GM12891 (cell line): Measurements from ENCODE around the gene PPP6R3.

Source experiments
- POLR2A ChIP-seq: IDR thresholded peaks from 2 replicates; pipeline ENCODE4 v1.6.1; 2011; ENCODE audit warnings: low read depth, low read length, control low read depth
- POLR2AphosphoS5 ChIP-seq: IDR thresholded peaks from 2 replicates; pipeline ENCODE4 v1.6.1; 2011; ENCODE audit warnings: low read depth, low read length, control low read depth
- POU2F2 ChIP-seq: IDR thresholded peaks from 2 replicates; pipeline ENCODE4 v1.6.1; 2011; ENCODE audit warnings: low read depth, mild to moderate bottlenecking, control low read depth, low read length, moderate library complexity
- SPI1 ChIP-seq: IDR thresholded peaks from 2 replicates; pipeline ENCODE4 v1.6.1; 2011; ENCODE audit warnings: low read depth, low read length, control low read depth
- TAF1 ChIP-seq: IDR thresholded peaks from 2 replicates; pipeline ENCODE4 v1.6.1; 2011; ENCODE audit warnings: low read depth, low read length, control low read depth

DNA sequence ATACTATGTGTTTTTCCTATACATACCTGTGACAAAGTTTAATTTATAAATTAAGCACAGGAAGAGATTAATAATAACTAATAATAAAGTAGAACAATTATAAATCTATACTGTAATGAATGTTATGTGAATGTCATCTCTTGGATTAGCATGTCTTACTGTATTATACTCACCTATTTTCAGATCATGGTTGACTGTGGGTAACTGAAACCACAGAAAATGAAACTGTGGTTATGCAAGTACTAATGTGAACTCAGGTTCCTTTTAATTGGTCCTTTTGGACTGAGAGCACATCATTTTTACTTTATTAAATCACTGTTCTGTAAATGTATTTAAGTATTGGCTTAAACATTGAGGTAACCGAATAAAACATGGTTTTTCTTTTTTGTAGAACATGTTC lies 108.8 kb downstream of the PPP6R3 start:
- TF ChIP-seq POLR2A (no peak), TAF1 (no peak), POLR2AphosphoS5 (no peak), SPI1 (no peak), POU2F2 (no peak)
